Neutrophil (primary cell): Measurements from ENCODE around the gene KRTAP10-3.
"Not testable (repeated sequence)": the region's sequence is repeated elsewhere in the genome, so short reads cannot be mapped to it uniquely, and the experiment has no call there.

Source experiments
- H3K27ac ChIP-seq: fragments of 200-600 bp; sonication (generic); 2 replicates; pipeline ENCODE4 v1.5.1; 2016; ENCODE audit warnings: mild to moderate bottlenecking, moderate library complexity
- H3K27me3 ChIP-seq: fragments of 200-600 bp; sonication (generic); 2 replicates; pipeline ENCODE4 v1.6.0; 2016; ENCODE audit warnings: mild to moderate bottlenecking
- H3K36me3 ChIP-seq: fragments of 200-600 bp; sonication (generic); 2 replicates; pipeline ENCODE4 v1.5.1; 2017
- H3K4me1 ChIP-seq, 2 experiments: fragments of 200-600 bp in 1 of 2; sonication (generic) in 1 of 2; 1 replicate in 1 of 2; 2 replicates in 1 of 2; pipeline versions ENCODE4 v1.5.1 to v1.6.1; 2013 to 2016; ENCODE audit warnings: low read depth in 1 of 2, low read length in 1 of 2, mild to moderate bottlenecking in 1 of 2, moderate library complexity in 1 of 2; ENCODE audit not compliant: control insufficient read depth in 1 of 2, insufficient read depth in 1 of 2
- H3K4me3 ChIP-seq, 2 experiments: fragments of 200-600 bp in 1 of 2; sonication (generic) in 1 of 2; 1 replicate in 1 of 2; 2 replicates in 1 of 2; pipeline ENCODE4 v1.5.1; 2013 to 2016; ENCODE audit warnings: low read depth in 1 of 2, low read length in 1 of 2, mild to moderate bottlenecking in 1 of 2, moderate library complexity in 1 of 2
- H3K9me3 ChIP-seq: fragments of 200-600 bp; sonication (generic); 2 replicates; pipeline ENCODE4 v1.5.1; 2016
- TF ChIP-seq, protein P1 (sequence below): fragments of 200-600 bp; sonication (generic); IDR thresholded peaks from 2 replicates; pipeline ENCODE4 v1.5.1; 2016; ENCODE audit warnings: antibody characterized with exemption

KRTAP10-3 gene

DNA sequence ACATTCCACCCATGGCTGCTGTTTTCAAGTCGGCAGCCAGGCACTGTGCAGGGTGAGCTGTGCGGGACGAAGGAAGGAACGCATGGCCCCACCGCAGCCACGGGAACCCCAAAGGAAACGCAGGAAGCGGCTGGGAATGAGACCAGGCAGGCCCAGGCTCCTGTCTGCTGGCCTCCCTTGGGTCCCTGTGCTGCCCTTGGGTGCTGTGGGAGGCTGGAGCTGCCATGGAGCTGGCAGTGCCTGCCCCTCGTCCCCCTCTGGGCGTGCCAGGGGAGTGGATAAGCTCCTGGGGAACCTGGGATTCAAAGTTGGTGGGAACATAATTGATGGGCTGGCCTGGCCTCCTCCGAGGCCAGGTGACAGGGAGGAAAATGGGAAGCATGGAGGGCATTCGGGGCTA lies 9.7 kb upstream of the KRTAP10-3 start:
- H3K27me3 ChIP-seq = peaks cover 7% of the 10 kb centered on the region
- H3K4me1 ChIP-seq = peaks cover 0 to 5% of the 10 kb centered on the region in 2 experiments
- no peak overlapping the region for H3K4me3 ChIP-seq
- no peak overlapping the region for H3K27ac ChIP-seq
- TF ChIP-seq, protein P1, sequence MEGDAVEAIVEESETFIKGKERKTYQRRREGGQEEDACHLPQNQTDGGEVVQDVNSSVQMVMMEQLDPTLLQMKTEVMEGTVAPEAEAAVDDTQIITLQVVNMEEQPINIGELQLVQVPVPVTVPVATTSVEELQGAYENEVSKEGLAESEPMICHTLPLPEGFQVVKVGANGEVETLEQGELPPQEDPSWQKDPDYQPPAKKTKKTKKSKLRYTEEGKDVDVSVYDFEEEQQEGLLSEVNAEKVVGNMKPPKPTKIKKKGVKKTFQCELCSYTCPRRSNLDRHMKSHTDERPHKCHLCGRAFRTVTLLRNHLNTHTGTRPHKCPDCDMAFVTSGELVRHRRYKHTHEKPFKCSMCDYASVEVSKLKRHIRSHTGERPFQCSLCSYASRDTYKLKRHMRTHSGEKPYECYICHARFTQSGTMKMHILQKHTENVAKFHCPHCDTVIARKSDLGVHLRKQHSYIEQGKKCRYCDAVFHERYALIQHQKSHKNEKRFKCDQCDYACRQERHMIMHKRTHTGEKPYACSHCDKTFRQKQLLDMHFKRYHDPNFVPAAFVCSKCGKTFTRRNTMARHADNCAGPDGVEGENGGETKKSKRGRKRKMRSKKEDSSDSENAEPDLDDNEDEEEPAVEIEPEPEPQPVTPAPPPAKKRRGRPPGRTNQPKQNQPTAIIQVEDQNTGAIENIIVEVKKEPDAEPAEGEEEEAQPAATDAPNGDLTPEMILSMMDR = no peak
- H3K9me3 ChIP-seq = no peaks in the 10 kb centered on the region
- H3K36me3 ChIP-seq = no peaks in the 10 kb centered on the region

DNA sequence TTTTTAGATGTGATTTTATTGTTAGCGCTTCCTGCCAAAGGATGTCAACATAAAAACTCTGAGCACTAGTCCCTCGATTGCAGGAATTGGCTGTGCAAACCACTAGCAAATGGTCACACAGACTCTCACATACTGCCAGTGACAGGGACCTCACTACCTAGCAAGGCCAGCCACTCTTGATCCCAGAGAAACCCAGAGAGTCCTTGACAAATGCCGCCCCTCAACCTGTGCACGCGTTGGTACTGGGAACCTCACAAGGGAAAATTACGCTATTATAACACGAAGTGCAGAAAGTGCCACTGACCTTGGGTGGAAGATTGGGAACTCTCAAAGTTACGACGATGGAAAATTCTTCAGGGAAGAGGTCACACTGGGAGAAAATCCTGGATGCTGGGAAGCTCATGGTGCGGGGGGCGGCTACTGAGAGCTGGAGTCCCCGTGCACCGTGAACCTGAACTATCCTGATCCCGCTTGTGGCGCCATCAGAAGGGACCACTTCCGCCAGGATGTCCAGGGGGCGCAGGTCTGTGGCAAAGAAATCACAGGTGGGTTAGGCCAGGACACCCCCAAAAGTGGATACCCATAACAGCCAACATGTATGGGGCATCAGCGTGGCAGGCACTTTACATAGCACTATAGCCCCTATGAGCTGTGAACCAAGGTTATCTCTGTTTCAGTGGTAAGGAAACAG lies 9.0 kb upstream of the KRTAP10-3 start:
- Histone ChIP-seq H3K27me3 (peaks cover 5% of the 10 kb centered on the region), H3K36me3 (no peaks in the 10 kb centered on the region), H3K27ac (no peak overlapping the region), H3K4me3 (no peak overlapping the region), H3K4me1 (peaks cover 0 to 5% of the 10 kb centered on the region in 2 experiments), H3K9me3 (no peaks in the 10 kb centered on the region)
- TF ChIP-seq, protein P1 = no peak

GRCh38 chr21:44566403-44566802 lies 7.8 kb upstream of the KRTAP10-3 start:
- Histone ChIP-seq H3K27ac (no peak overlapping the region), H3K4me1 (peaks cover 0 to 5% of the 10 kb centered on the region in 2 experiments), H3K4me3 (no peak overlapping the region), H3K9me3 (no peaks in the 10 kb centered on the region), H3K27me3 (peaks cover 5% of the 10 kb centered on the region), H3K36me3 (no peaks in the 10 kb centered on the region)
- TF ChIP-seq, protein P1 = no peak

DNA sequence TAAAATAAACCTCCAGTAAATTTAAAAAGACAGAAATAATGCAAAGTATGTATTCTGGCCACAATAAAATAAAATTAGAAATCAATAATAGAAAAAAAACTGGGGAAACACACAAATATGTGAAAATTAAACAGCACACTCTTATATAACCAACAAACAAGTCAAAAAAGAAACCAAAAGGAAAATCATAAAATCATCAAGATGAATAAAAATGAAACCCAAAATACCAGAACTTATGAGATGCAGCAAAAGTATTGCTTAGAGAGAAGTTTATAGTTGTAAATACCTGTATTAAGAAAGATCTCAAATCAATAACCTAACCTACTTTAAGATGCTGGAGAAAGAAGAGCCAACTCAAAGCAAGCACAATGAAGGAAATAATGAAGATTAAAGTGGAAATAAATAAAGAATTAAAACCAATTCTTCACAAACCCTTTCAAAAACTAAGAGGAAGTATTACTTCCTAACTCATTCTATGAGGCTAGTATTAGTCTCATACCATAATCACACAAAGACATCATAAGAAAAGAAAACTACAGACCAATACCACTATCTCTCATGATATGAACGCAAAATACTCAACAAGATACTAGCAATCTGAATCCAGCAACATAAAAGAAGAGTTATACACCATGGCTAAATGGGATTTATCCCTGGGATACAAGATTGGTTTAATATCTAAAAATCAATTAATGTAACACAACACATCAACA lies 6.4 kb upstream of the KRTAP10-3 start:
- H3K9me3 ChIP-seq = no peaks in the 10 kb centered on the region
- TF ChIP-seq, protein P1 = no peak
- no peaks in the 10 kb centered on the region for H3K36me3 ChIP-seq
- H3K4me3 ChIP-seq = no peak overlapping the region
- H3K4me1 ChIP-seq = peaks cover 0 to 5% of the 10 kb centered on the region in 2 experiments
- H3K27ac ChIP-seq = no peak overlapping the region
- peaks cover 7% of the 10 kb centered on the region for H3K27me3 ChIP-seq

- peaks cover 0 to 5% of the 10 kb centered on the region in 2 experiments for H3K4me1 ChIP-seq
- H3K27me3 ChIP-seq = peaks cover 12% of the 10 kb centered on the region
- TF ChIP-seq, protein P1 = no peak
- H3K9me3 ChIP-seq = no peaks in the 10 kb centered on the region
- no peaks in the 10 kb centered on the region for H3K36me3 ChIP-seq
- H3K27ac ChIP-seq = no peak overlapping the region
- H3K4me3 ChIP-seq = no peak overlapping the region
Observed at GRCh38 chr21:44564099-44564498, 5.5 kb upstream of the KRTAP10-3 start.

DNA sequence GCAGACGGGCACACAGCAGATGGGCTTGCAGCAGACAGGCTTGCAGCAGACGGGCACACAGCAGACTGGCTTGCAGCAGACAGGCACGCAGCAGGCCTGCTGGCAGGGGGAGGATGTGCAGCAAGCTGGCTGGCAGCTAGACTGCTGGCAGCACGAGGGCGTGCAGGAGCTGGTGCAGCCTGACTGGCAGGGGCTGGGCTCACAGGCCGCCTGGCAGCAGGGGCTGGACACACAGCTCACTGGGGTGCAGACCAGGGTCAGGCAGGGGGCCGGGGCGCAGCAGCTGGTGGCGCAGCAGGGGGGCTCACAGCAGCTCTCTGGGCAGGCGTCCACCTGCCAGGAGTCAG lies 293 bp downstream of the KRTAP10-3 start:
- H3K9me3 ChIP-seq, H3K36me3 ChIP-seq, H3K27ac ChIP-seq, H3K4me1 ChIP-seq, H3K4me3 ChIP-seq: not testable (repeated sequence)
- peaks cover 41% of the 10 kb centered on the region for H3K27me3 ChIP-seq
